ENCODE data around the gene MTFR1L.

The MTFR1L gene

GRCh38 chr1:25872713-25873112, 53.0 kb downstream of the MTFR1L start:
- H3K4me3 ChIP-seq = no peak overlapping the region
- H3K9me3 ChIP-seq (replicated peaks in 1 of 11) = no peaks in the 10 kb centered on the region
- H4K20me1 ChIP-seq = peaks cover 0 to 3% (median 0%) of the 10 kb centered on the region in 11 experiments; a peak in 1 of 22 replicates
- H3K36me3 ChIP-seq = peaks cover 0 to 17% (median 0%) of the 10 kb centered on the region in 11 experiments; a peak in 2 of 22 replicates
- H3K4me1 ChIP-seq = peaks cover 48 to 69% (median 54%) of the 10 kb centered on the region in 10 experiments
- H3K9ac ChIP-seq = no peak overlapping the region
- H3K27me3 ChIP-seq = peaks cover 0 to 26% (median 19%) of the 10 kb centered on the region in 11 experiments; a peak in 14 of 22 replicates
- no peak overlapping the region; a peak in 1 of 22 replicates for H3K27ac ChIP-seq
- no peak for TF ChIP-seq Cebpa-rat (IDR thresholded peaks at IDR 0.05)
- peak overlapping the region in 10 of 11 experiments; percentile 6 to 99 (median 88); a peak in 18 of 22 replicates for H3K4me2 ChIP-seq

GRCh38 chr1:25873120-25873519, 53.4 kb downstream of the MTFR1L start:
- Histone ChIP-seq H3K9ac (no peak overlapping the region), H3K4me2 (peak overlapping the region in 9 of 11 experiments; percentile 6 to 99 (median 91); a peak in 17 of 22 replicates), H3K4me3 (no peak overlapping the region), H3K27me3 (peaks cover 0 to 26% (median 19%) of the 10 kb centered on the region in 11 experiments; a peak in 14 of 22 replicates), H3K4me1 (peaks cover 48 to 69% (median 53%) of the 10 kb centered on the region in 10 experiments), H3K27ac (no peak overlapping the region; a peak in 1 of 22 replicates), H3K9me3 (replicated peaks in 1 of 11) (no peaks in the 10 kb centered on the region), H3K36me3 (peaks cover 0 to 17% (median 0%) of the 10 kb centered on the region in 11 experiments; a peak in 2 of 22 replicates), H4K20me1 (peaks cover 0 to 3% (median 0%) of the 10 kb centered on the region in 11 experiments; a peak in 1 of 22 replicates)
- TF ChIP-seq Cebpa-rat (IDR thresholded peaks at IDR 0.05) = no peak

- H3K4me2 ChIP-seq = peak overlapping the region; percentile 82 to 99 (median 94)
- H3K4me3 ChIP-seq = peak overlapping the region in 9 of 10 experiments; percentile 55 to 71 (median 66); a peak in 15 of 20 replicates
- peak overlapping the region in 9 of 11 experiments; percentile 65 to 79 (median 77); a peak in 19 of 22 replicates for H3K9ac ChIP-seq
Observed at GRCh38 chr1:25874209-25874608, 54.5 kb downstream of the MTFR1L start.

GRCh38 chr1:25874635-25875153, 54.9 kb downstream of the MTFR1L start:
- Histone ChIP-seq H3K36me3 (peaks cover 0 to 9% (median 0%) of the 10 kb centered on the region in 11 experiments; a peak in 2 of 22 replicates), H3K9me3 (replicated peaks in 1 of 11) (no peaks in the 10 kb centered on the region), H3K4me1 (peaks cover 45 to 69% (median 53%) of the 10 kb centered on the region in 10 experiments), H3K9ac (peak overlapping the region; percentile 65 to 79 (median 77)), H3K27ac (peak overlapping the region in 10 of 11 experiments; percentile 1 to 72 (median 61); a peak in 18 of 22 replicates), H4K20me1 (peaks cover 0 to 3% (median 0%) of the 10 kb centered on the region in 11 experiments; a peak in 1 of 22 replicates), H3K4me3 (peak overlapping the region; percentile 55 to 71 (median 66)), H3K4me2 (peak overlapping the region; percentile 82 to 99 (median 94)), H3K27me3 (peaks cover 0 to 26% (median 19%) of the 10 kb centered on the region in 11 experiments; a peak in 14 of 22 replicates)
- TF ChIP-seq Cebpa-rat (IDR thresholded peaks at IDR 0.05) = no peak

More at GRCh38 chr1:25874209-25874608, 54.5 kb downstream of the MTFR1L start:
- TF ChIP-seq Cebpa-rat (IDR thresholded peaks at IDR 0.05) = no peak
- no peaks in the 10 kb centered on the region for H3K9me3 ChIP-seq (replicated peaks in 1 of 11)
- H3K27ac ChIP-seq = peak overlapping the region in 4 of 11 experiments; percentile 1 to 71 (median 61); a peak in 4 of 22 replicates
- peaks cover 0 to 3% (median 0%) of the 10 kb centered on the region in 11 experiments; a peak in 1 of 22 replicates for H4K20me1 ChIP-seq
- H3K4me1 ChIP-seq = peaks cover 48 to 69% (median 53%) of the 10 kb centered on the region in 10 experiments
- peaks cover 0 to 14% (median 0%) of the 10 kb centered on the region in 11 experiments; a peak in 2 of 22 replicates for H3K36me3 ChIP-seq
- H3K27me3 ChIP-seq = peaks cover 0 to 26% (median 19%) of the 10 kb centered on the region in 11 experiments; a peak in 14 of 22 replicates

- Histone ChIP-seq H3K36me3 (peaks cover 0 to 3% (median 0%) of the 10 kb centered on the region in 11 experiments; a peak in 2 of 22 replicates), H3K27ac (peak within 1 kb of the TSS; percentile 1 to 72 (median 61); a peak in 20 of 22 replicates), H4K20me1 (peaks cover 0 to 3% (median 0%) of the 10 kb centered on the region in 11 experiments; a peak in 1 of 22 replicates), H3K9ac (peak within 1 kb of the TSS; percentile 65 to 79 (median 77)), H3K4me1 (peaks cover 39 to 62% (median 49%) of the 10 kb centered on the region in 10 experiments), H3K4me2 (peak within 1 kb of the TSS; percentile 82 to 99 (median 94)), H3K4me3 (peak within 1 kb of the TSS; percentile 55 to 71 (median 66)), H3K9me3 (replicated peaks in 1 of 11) (no peaks in the 10 kb centered on the region), H3K27me3 (peaks cover 0 to 26% (median 19%) of the 10 kb centered on the region in 11 experiments; a peak in 14 of 22 replicates)
- no peak for TF ChIP-seq Cebpa-rat (IDR thresholded peaks at IDR 0.05)
Observed at GRCh38 chr1:25875154-25875855, 55.6 kb downstream of the MTFR1L start, which contains the start of gene PAQR7. Gene PAQR7, minus strand, starts transcription at chr1:25875708. Its CDS starts 11,869 bp downstream, at chr1:25863839.

- H3K9me3 ChIP-seq (replicated peaks in 1 of 11) = no peaks in the 10 kb centered on the region
- H3K4me3 ChIP-seq = peak overlapping the region; percentile 55 to 71 (median 66)
- peaks cover 31 to 55% (median 41%) of the 10 kb centered on the region in 10 experiments for H3K4me1 ChIP-seq
- peaks cover 0 to 3% (median 0%) of the 10 kb centered on the region in 11 experiments; a peak in 1 of 22 replicates for H4K20me1 ChIP-seq
- H3K9ac ChIP-seq = peak overlapping the region; percentile 65 to 79 (median 77)
- no peak for TF ChIP-seq Cebpa-rat (IDR thresholded peaks at IDR 0.05)
- peak overlapping the region; percentile 82 to 99 (median 94) for H3K4me2 ChIP-seq
- H3K27ac ChIP-seq = peak overlapping the region; percentile 1 to 72 (median 61); a peak in 17 of 22 replicates
- H3K27me3 ChIP-seq = peaks cover 0 to 26% (median 19%) of the 10 kb centered on the region in 11 experiments; a peak in 14 of 22 replicates
- no peaks in the 10 kb centered on the region for H3K36me3 ChIP-seq
Observed at GRCh38 chr1:25875856-25876692, 56.3 kb downstream of the MTFR1L start.

GRCh38 chr1:25876693-25877077, 56.9 kb downstream of the MTFR1L start:
- TF ChIP-seq Cebpa-rat (IDR thresholded peaks at IDR 0.05) = no peak
- H3K4me1 ChIP-seq = peaks cover 25 to 49% (median 35%) of the 10 kb centered on the region in 10 experiments
- peak overlapping the region in 4 of 11 experiments; percentile 94 to 99 (median 96); a peak in 2 of 22 replicates for H3K4me2 ChIP-seq
- H3K36me3 ChIP-seq = no peaks in the 10 kb centered on the region
- H3K27me3 ChIP-seq = peaks cover 0 to 26% (median 19%) of the 10 kb centered on the region in 11 experiments; a peak in 14 of 22 replicates
- H3K9ac ChIP-seq = no peak overlapping the region
- peaks cover 0 to 3% (median 0%) of the 10 kb centered on the region in 11 experiments; a peak in 1 of 22 replicates for H4K20me1 ChIP-seq
- H3K9me3 ChIP-seq (replicated peaks in 1 of 11) = no peaks in the 10 kb centered on the region
- no peak overlapping the region for H3K27ac ChIP-seq
- no peak overlapping the region for H3K4me3 ChIP-seq
